Measurements from ENCODE around the gene RSBN1L.

Gene RSBN1L

GRCh38 chr7:77734659-77735421 is 38.6 kb downstream of the RSBN1L start:
- DNase-seq = no peak

GRCh38 chr7:77735457-77735856 is 39.2 kb downstream of the RSBN1L start:
- no peak for DNase-seq

DNA sequence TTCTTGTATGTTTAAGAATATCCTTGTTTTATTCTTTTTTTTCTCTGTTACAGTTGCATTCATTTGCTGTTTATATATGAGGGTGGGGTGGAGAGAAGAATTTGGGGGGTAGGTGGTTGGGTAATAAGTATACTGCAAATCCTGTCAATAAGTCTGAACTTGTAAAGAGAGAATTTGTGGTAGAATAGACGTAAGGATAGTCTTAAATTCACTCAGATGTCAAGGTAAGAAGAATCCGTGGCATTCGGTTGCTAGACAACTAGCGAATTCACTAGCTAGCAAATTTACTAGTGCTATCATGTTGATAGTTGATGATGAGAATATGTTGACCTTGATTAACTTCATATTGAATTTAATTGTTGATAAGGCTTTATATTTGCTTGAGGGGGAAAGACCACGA is 40.7 kb downstream of the RSBN1L start:
- DNase-seq = no peak

DNA sequence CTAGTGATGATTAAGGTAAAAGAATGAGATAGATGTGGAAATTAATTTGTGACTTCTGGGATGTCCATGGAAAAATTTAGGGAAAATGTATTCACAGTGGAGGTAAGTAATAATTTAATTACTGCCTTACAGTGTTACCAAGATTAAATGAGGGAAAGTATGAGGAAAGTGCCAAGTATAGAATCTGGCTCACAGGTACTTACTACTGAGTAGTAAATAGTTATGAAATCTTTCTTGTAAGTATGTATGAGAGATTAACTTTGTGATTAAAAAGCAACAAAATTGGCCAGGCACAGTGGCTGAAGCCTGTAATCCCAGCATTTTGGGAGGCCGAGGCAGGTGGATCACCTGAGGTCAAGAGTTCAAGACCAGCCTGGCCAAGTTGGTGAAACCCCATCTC is 42.1 kb downstream of the RSBN1L start:
- DNase-seq = no peak

DNA sequence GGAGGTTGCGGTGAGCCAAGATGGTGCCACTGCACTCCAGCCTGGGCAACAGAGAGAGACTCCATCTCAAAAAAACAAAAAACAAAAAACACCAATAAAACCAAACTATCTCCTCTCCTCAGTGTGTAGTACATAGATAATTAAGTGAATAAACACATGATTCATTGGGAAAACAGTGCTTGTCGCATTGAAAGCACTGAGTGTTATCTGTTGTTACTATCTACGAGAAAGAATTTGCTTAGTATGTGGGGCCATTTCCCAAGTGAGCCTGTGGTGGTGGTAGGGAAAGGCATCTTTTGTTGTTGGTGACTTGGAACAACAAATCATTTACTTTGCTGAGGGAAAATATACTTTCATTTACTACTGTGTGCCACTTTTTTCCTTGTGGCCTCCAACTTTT is 42.6 kb downstream of the RSBN1L start:
- no peak for DNase-seq

GRCh38 chr7:77740257-77740656 is 44.0 kb downstream of the RSBN1L start:
- DNase-seq = no peak

- DNase-seq = no peak
These were observed 47.3 kb downstream of the RSBN1L start for GRCh38 chr7:77743518-77743917.

DNA sequence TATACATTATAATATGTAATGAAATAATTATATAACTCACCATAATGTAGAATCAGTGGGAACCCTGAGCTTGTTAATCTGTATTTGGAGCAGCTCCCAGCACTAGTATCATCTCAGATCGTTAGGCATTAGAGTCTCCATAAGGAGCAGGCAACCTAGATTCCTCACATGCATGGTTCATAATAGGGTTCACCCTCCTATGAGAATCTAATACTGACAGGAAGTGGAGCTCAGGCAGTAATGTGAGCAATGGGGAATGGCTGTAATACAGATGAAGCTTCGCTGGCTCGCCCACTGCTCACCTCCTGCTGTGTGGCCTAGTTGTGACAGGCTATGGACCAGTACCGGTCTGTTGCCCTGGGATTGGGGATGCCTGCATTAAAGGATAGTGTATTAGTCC is 49.5 kb downstream of the RSBN1L start:
- DNase-seq = no peak

- no peak for DNase-seq
These were observed 50.0 kb downstream of the RSBN1L start for GRCh38 chr7:77746164-77746823.

- no peak for DNase-seq
These were observed 50.5 kb downstream of the RSBN1L start for GRCh38 chr7:77746824-77747165.

GRCh38 chr7:77747178-77747577 is 50.9 kb downstream of the RSBN1L start:
- DNase-seq = no peak

DNA sequence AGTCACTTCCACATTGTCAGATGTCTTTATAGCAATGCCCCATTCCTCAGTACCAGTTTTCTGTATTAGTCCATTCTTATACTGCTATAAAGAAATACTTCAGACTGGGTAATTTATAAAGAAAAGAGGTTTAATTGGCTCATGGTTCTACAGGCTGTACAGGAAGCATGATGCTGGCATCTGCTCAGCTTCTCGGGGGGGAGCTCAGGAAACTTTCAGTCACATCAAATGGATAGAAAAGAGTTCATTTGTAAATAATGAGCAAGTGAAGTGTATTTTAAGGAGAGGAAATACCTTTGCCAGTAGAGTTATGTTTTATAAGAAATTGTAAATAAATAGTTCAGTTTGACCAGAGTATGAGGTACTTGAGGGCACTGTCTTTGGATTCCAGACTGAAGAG is 51.5 kb downstream of the RSBN1L start:
- no peak for DNase-seq

- DNase-seq = no peak
These were observed 55.8 kb downstream of the RSBN1L start for GRCh38 chr7:77752016-77752415.

DNA sequence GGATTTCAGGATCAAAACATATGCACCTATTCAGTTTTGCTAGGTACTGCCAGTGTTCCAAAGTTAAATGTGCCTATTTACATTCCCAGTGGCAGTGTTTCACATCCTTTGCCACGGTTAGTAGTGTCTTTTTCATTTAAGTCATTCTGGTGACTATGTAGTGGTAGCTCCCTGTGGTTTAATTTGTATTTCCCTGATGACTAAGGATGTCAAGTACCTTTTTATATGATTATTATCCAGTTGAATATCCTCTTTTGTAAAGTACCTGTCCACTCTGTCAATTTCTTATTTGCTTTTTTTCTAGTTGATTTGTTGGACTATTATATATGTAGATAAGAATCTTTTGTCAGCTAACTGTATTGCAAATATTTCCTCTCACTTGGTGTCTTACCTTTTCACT is 56.9 kb downstream of the RSBN1L start:
- no peak for DNase-seq

DNA sequence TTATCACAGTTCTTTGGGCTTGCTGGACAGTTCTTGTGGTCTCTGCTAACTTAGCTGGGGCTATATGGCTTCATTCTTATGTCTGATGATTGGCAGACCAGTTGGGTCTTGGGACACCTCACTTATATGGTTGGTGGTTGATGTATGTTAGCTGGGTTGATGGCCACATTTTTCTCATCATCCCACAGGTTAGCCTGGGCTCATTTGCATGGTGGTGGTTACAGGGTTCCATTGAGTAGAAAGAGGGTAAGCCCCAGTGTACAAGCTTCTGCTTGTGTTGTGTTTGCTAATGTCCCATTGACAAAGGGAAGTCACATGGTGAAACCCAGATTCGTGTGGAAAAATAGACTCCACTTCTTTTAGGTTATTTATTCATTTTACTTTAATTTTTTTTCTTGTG is 61.3 kb downstream of the RSBN1L start:
- no peak for DNase-seq

DNA sequence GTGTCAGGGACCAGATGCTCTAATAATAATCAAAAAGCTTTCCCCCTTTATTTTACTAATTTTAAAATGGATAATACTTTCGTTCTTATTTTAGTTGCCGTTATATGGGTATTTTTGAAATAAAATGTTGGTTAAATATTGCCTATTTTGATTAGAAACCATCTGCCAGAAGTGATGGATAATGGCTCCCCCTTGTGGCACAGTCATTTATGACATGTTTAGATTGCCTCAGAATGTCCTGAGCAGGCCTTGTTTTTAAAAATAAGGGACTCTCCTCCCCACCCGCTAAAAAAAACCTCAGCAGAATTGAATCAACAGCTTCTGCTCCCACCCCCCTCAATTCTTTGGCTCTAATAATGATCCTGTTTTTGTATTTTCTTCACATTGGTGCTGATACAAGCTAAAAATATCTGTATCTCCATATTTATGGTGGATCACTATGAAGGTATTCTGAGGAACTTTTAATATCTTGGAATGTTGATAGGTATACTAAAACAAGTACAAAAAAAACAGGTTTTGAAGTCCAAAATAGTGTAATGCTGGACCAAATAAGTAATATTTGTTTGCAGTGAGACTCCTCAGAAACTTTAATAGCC is 63.1 kb downstream of the RSBN1L start:
- no peak for DNase-seq

GRCh38 chr7:77760809-77761453 is 64.7 kb downstream of the RSBN1L start:
- DNase-seq = no peak

GRCh38 chr7:77765481-77765880 is 69.2 kb downstream of the RSBN1L start:
- DNase-seq = no peak

GRCh38 chr7:77765906-77766800 is 69.9 kb downstream of the RSBN1L start:
- DNase-seq = no peak

- DNase-seq = no peak
These were observed 70.7 kb downstream of the RSBN1L start for GRCh38 chr7:77766801-77767605.

DNA sequence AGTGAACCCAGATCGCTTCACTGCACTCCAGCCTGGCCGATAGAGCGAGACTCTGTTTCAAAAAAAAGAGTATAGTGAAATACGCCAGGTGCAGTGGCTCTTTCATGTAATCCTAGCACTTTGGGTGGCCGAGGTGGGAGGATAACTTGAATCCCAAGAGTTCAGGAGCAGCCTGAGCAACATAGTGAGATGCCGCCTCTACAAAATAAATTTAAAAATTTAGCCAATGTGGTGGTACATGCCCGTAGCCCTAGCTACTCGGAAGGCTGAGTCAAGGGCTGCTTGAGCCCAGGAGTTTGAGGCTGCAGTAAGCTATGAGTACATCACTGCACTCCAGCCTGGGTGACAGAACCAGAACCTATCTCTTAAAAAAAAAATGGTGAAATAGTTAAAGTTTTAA is 74.1 kb downstream of the RSBN1L start:
- DNase-seq = no peak

DNA sequence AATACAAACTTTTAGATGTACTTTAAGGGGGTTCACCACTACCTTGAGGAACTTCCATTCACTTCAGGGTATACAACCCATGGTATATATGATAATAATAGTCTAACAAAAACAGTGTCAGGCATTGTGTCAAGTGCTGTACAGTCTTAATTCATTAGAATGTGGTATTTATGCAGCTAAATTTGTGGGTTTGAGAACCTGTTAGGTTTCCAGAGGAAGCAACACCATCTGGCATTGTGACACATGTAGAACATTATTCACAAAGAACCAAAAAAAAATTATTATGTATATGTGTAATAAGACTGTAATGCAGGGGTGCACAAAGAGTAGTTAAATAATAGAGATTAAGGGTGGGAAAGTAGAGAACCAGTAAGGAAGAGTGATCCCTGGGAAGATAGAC is 75.6 kb downstream of the RSBN1L start:
- no peak for DNase-seq
